GM12872 (cell line): ENCODE results near the gene HSD17B12.

Experiments
- TF ChIP-seq, protein P1 (sequence below): IDR thresholded peaks from 3 replicates; pipeline ENCODE4 v1.5.1; 2011; ENCODE audit warnings: low read depth, mild to moderate bottlenecking, low read length, moderate library complexity; ENCODE audit not compliant: insufficient read depth

The HSD17B12 gene

DNA sequence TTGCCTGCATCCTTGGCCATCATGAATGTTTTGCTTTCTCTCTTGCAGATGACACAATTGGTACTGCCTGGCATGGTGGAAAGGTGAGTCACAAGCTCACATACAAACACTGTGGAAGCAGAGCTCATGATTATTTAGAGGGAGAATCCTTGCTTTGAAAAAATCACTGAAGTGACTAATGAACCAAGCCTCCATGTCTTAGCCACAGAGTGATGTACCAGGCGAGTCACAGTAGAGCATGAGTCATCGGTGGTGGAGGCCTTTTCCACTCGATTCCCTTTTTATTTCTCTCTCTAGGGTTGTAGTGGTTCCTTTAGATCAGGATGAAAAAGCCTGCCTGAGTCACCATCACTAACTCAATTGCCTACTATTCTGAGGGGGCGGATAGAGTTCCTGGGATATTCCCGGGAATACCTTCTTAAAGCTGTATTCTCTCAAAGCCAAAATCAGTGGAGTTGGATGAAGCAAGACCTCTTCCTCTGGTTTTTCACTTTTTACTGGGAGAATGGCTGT, 150.4 kb downstream of the HSD17B12 start:
- TF ChIP-seq, protein P1, sequence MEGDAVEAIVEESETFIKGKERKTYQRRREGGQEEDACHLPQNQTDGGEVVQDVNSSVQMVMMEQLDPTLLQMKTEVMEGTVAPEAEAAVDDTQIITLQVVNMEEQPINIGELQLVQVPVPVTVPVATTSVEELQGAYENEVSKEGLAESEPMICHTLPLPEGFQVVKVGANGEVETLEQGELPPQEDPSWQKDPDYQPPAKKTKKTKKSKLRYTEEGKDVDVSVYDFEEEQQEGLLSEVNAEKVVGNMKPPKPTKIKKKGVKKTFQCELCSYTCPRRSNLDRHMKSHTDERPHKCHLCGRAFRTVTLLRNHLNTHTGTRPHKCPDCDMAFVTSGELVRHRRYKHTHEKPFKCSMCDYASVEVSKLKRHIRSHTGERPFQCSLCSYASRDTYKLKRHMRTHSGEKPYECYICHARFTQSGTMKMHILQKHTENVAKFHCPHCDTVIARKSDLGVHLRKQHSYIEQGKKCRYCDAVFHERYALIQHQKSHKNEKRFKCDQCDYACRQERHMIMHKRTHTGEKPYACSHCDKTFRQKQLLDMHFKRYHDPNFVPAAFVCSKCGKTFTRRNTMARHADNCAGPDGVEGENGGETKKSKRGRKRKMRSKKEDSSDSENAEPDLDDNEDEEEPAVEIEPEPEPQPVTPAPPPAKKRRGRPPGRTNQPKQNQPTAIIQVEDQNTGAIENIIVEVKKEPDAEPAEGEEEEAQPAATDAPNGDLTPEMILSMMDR: no peak

DNA sequence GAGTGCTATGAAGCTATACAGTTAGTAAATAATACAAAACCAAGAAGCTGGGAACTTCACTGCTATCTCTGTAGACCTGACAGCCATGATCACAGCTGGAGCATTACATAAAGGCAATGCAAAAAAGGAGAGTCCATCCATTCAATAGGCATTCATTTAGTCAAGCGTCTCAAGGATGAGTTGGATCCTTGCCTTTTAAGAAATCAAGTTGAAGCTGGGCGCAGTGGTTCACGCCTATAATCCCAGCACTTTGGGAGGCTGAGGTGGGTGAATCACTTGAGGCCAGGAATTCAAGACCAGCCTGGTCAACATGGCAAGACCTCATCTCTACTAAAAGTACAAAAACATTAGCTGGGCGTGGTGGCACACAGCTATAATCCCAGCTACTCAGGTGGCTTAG, 152.0 kb downstream of the HSD17B12 start:
- TF ChIP-seq, protein P1: no peak

DNA sequence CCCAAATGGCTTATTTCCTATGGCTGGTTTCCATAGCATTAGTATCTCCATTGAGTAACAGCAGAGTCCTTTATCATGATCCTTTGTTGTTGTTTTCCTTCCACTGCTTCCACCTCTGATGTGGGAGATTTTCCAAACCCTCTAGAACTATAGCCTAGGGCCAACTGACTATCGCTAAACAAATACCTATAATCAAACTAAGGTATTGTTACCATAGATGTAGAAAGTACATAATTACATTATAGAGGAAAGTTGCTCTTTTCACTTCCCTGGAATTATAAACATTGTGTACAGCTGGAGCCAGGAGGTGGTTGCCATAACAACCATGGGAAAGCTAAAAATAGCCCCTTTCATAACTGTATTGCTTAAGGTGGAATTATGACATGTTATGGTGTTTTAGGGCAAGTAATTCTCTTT, 153.1 kb downstream of the HSD17B12 start:
- TF ChIP-seq, protein P1: no peak

DNA sequence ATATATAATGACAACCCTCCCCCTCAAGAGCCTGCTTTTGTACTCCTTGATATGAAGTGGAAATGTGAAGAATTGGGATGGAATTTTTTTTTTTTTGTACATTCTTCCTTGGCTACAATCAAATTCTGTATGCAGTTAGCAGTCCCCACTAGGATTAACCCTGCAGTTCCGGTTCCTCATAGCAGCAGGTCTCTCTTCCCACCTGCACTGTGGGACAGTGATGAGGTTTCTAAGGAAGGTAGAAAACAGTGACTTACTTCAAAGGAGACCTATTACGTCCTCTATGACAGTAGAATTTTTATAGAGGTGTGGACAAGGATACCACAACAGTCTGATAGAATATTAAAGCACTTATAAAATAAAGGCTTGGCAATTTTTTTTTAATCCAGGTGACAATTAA, 153.7 kb downstream of the HSD17B12 start:
- TF ChIP-seq, protein P1: no peak

DNA sequence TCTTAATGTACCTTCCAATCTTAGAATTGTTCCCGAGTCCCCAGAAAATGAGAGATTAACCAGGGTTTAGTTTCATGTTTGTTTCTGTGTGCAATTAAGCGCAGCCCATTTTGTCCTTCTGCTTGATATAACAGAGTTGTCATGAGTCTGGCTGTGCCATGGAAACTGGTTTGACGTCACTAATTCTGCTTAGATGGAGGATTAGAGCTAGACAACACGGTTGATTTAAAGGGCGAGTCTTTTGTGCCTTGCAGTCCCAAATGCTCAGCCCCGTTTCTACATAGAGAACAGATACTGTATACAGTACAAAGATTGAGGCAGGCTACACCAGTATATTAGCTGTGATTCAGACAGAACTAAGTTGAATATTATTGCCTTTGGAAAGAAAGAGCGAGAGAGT, 154.6 kb downstream of the HSD17B12 start:
- TF ChIP-seq, protein P1: no peak

DNA sequence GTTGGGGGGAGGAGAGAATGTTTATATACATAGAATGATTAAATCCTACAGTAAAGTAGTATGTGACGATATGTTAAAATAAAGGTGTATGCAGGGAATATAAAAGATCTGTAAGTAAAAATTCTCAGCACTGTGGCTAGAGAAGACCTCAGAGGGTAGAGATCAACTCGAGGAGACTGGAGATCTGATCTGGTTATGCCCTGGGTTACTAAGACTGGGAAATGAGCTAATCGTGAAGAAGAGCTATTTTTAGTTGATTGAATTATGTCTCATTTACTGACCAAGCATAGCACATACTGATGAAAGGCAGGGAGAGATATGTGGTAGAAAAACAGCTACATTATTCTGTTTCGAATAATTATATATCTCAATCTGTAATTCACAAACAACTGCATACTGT, 157.3 kb downstream of the HSD17B12 start:
- TF ChIP-seq, protein P1: no peak

DNA sequence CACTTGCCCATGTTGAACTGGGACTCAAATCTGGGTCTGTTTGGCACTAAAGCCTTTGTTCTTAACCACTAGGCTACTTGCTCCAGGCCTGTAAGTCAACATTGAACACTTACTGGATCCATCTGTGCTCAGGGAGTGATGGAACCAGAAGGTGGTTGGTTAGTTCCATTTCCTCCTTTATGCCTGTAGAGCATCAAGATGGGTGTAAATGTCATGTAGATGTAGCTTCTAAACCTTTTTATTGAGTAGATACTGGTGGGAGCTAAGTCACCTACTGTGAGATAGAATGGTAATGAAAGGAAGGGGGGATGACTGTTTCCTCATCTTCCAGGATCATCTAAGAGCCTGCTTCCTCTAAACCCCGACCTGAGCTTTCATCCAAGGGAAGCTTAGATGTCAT, 161.5 kb downstream of the HSD17B12 start:
- TF ChIP-seq, protein P1: no peak
